Measurements from ENCODE around the gene AKAP6.

The AKAP6 gene

DNA sequence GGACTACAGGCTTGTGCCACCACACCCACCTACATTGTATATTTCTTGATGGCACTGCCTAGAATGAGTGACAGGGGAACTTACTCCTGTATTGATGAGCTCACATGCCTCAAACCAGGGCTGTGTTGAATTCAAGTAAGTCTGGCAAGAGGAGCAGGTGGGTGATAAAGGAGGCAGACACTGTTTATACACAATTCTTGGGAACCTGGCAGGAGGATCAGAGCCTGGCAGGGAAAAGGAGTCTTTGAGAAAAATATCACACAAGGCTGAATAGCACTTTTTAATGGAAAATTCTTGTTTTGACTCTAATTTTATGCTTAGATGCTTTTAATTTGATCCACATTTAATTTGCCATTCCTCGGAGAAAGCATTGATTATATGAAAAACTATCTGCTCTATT, 316.5 kb downstream of the AKAP6 start:
- in situ Hi-C loops (cut with MboI; ENCODE audit: low sequenced_read_pairs) = no loop called here

DNA sequence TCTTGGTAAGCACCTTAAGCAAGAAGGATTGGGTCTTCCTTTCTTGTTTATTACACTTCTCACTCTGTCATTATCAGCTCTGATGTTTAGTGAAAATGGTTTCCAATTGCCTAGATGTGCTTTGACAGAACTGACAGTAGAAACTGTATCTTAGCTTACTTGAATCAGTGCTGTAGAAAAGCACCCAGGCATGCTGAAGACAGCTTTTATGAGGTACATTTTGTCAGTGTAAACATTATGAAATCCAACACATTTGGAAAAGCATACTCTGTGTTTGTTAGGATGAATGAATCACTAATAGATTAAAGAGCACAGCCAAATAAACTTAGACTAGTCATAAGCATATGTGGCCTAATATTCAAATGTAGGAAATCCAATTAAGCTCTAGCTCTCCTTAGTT, 319.3 kb downstream of the AKAP6 start:
- in situ Hi-C loops (cut with MboI; ENCODE audit: low sequenced_read_pairs) = no loop called here

DNA sequence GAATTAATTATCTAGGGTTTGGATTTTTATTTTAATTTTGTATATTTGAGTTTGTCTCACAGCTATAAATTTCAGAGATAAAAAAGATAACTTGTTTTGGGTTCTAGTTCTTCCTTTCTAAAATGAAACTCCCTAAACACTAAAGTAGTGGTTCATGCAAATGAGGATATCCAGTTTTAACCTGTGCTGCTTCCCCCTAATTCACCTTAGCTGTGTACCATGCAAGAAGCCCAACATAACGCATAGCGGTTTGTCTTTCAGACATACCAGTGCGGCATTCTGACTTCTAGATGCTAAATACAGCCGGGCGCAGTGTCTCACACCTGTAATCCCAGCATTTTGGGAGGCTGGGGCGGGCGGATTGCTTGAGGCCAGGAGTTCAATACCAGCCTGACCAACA, 320.9 kb downstream of the AKAP6 start:
- in situ Hi-C loops (cut with MboI; ENCODE audit: low sequenced_read_pairs) = no loop called here

DNA sequence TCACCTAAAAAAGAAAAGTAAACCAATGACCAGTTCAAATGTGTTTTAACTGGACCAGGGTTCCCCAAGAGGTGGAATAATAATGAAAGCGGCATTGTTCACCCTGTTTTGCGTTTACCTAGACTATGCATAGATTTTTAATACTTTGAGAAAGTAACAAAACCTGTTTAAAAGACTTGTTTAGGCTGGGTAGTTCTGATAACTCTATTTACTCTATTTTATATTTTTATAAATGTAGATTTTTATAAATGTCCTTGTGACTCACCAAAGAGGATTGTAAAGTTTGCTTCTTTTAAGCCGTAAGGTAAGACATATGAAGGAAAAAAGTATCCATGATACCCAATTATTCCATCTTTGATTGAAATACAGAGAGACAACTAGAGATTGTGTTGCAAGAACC, 321.6 kb downstream of the AKAP6 start:
- in situ Hi-C loops (cut with MboI; ENCODE audit: low sequenced_read_pairs) = no loop called here

DNA sequence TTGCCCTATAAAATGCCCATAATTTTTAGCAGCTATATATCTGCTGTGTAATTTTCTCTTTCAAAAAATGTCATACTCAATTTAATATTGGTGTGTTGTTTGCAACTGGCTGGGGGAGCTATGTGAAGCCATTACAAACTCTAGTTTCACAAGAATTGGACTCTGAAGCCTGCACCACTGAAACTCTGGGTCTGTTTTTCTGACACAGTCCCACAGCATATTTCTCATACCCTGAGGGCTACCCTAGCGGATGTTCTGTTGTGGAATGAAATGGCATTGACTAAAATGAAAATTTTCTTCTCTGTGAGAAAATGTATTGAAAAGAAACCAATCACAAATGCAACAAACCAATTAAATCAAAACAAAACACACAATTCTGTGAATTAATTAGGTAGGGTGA, 325.0 kb downstream of the AKAP6 start:
- in situ Hi-C loops (cut with MboI; ENCODE audit: low sequenced_read_pairs) = no loop called here

DNA sequence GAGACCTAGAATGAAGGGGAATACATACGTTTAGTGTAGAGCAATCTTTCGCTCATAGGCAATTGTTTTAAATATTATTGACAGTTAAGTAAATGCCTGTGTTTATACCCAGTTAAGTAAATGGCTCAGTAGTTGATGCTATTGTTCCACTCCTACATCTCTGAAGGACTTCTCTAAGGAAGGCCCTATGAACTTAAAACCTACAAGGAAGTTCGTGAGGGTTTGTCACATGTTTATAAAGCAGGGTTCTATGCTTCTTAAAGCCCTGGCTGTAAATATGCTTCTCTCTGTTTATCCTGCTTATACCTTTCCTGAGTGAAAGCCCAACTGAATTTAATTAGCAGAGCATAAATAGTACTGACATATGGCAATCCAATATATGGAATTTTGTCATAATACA, 327.5 kb downstream of the AKAP6 start:
- in situ Hi-C loops (cut with MboI; ENCODE audit: low sequenced_read_pairs) = no loop called here

DNA sequence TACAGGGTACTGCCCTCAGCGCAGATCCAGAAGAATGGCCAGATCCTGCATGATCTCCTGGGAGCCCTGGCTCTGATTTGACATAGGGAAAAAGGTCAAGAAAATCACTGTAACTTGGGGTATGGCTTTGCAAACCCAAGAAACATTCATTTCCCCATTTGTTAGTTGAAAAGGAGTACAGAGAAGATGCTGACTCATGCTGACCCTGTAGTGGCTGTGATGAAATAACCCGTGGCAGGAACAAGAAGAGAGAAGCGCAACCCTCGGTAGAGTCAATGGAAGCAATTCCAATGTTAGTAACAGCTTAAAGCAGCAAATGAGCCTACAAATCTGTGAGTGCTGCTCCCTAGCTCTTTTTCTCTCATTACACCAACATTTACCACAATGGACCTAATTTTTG, 328.0 kb downstream of the AKAP6 start:
- in situ Hi-C loops (cut with MboI; ENCODE audit: low sequenced_read_pairs) = no loop called here

DNA sequence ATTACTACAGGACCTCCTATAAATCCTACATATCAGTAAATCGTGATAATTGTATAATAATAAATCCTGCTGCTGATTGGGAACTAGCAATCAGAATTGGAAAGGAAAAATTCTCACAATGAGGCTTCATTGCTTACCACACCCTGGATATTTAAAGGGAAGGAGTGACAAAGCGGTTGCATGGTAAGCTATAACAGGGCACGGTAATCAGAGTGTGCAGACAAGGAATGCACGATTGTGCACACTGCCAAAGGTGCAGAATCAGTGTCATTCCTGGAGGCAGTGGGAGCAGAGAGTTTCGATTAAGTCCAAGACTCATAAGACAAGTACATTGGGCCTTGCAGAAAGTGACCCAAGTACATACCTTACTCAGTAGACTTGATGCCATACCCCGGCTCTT, 332.1 kb downstream of the AKAP6 start:
- in situ Hi-C loops (cut with MboI; ENCODE audit: low sequenced_read_pairs) = no loop called here

DNA sequence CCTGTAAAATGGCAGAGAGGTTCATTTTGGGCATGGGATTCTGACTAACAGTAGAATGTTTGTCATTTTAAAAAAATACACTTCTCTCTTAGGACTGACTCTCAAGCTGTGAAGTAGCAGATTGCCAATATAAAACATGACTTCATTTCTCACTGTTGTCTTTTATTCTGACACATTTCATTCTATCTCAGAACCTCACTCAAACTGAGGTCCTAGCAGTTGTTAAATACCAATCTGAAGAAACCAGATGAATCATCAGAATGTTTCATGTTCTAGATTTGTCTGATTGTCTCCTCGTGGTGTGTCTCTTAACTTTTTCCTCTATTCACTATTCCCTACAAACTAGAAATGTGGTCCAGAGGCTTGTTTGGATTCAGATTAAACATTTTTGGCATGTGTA, 333.1 kb downstream of the AKAP6 start:
- in situ Hi-C loops (cut with MboI; ENCODE audit: low sequenced_read_pairs) = no loop called here

DNA sequence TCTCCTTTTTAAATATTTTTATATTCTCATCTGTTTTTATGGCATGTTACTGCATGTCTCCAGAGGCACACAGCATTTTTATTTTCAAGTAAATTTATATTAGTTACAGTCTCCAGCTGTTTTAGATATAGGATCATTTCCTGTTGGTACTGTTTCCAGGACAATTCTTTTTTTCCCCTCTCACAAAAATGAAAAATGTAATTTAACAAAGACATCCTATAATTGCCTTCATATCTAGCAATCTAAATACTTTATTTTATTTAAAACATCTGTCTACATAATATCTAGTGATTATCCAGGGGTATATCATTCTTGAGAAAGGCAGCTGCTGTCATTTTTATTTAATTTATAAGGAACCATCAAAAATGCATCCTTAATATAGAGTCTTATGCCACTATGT, 337.2 kb downstream of the AKAP6 start:
- in situ Hi-C loops (cut with MboI; ENCODE audit: low sequenced_read_pairs) = no loop called here

DNA sequence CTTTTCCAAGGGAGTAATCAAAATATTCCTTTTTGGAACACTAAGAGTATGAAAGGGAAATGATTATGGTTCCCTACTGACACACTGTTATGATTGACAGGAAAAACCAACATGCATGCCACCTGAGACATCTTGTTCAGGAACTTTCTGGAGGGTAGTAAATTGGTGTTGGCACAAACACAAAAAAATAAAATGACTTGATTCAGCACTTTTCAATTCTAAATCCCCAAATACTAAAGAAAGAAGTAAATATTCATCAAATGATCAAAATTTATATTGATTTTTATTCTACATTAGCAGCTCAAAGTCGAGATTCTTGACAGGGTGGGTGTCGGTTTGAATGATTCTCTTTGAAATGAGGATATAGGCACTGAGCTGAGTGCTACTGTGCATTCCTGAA, 338.2 kb downstream of the AKAP6 start:
- in situ Hi-C loops (cut with MboI; ENCODE audit: low sequenced_read_pairs) = no loop called here

DNA sequence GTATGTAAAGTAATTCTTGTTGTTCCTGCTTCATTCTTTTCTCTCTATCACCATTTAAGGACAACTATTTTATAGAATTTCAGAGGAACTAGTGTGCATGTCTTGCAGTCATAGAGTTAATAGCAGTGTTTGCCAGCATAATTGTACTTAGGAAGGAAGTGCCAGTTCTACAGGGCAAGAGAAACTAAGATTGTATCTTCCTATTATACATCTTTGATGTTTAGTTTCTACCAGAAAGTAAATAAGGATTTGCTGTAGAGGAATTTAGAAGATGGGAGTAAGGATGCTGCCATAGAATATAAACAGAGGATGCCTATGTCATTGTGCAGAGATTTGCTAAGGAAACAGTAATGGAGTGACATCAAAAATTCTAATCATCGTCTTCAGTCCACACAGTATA, 338.7 kb downstream of the AKAP6 start:
- in situ Hi-C loops (cut with MboI; ENCODE audit: low sequenced_read_pairs) = no loop called here

DNA sequence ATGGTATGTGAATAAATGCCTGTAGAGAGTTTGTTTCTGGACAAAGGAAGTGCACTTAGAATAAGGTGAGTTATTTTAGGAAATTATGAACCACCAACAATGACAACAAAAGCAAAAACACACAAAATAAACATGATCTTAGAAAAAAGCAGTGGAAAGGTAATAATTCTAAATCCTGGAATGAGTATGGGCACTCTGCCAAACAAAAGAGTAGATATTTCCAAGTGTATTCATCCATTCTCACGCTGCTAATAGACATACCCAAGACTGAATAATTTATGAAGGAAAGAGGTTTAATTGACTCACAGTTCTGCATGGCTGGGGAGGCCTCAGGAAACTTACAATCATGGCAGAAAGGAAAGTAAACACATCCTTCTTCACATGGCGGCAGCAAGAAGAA, 340.3 kb downstream of the AKAP6 start:
- in situ Hi-C loops (cut with MboI; ENCODE audit: low sequenced_read_pairs) = no loop called here

DNA sequence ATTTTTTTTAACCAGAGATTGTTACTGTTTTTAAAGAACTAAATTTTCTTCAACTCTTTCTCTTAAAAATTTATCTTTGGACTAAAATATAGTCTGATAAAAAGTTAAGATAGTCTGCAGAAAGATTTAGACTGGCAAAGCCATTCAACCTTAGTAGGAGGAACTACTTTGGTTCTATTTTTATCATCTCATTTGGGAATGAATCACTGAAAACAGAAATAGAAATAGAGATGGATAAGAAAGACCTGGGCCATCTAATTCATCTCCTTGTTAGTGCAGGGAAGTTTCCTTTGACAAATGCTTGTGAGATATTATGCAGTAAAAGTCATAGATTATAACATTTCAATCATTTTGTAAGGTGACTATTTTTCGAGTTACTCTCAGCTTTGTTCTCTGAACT, 346.3 kb downstream of the AKAP6 start:
- in situ Hi-C loops (cut with MboI; ENCODE audit: low sequenced_read_pairs) = no loop called here

DNA sequence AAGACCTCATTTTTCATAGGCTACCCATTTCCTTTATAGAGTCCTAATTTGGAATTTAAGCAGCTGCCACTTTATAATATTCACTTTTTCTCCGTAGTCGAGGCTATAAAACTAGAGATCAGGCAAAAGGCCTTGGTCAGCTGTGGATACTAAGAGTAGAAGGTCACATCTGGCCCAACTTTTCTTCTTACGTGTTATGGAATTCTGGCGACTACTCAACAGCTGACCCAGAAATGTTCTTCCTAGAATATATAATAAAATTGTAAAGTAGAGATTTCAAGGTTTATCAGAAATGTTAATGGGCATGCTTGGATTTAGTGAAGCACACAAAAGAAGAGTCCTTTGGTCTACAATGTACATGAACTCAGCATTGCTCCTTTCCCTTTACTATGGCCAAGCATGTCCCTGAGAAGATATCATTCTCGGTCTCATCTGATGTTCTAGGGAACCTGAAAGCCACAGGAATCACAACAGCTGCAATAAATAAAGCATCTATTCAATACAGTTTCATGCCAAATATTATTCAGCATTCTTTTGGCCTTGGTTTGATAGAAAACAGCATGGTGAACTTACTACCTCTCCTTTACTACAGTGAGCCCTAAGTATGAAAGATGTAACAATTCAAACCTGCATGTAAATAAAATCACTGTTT, 348.2 kb downstream of the AKAP6 start:
- in situ Hi-C loops (cut with MboI; ENCODE audit: low sequenced_read_pairs) = no loop called here

DNA sequence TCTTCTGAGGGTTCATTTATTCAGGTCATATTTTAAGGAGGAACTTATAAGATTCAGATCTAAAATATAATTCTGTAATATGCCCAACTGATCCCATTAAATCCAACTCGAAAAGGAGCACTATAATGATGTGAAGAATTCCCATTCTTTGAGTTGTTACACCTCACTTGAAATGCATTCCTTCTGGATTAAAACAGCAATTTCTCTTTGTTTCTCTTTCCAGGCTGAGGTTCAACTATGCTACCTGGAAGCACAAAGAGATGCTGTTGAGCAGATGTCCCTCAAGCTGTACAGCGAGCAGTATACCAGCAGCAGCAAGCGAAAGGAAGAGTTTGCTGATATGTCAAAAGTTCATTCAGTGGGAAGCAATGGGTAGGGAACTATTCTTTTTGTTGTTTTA, 349.0 kb downstream of the AKAP6 start:
- in situ Hi-C loops (cut with MboI; ENCODE audit: low sequenced_read_pairs) = no loop called here

DNA sequence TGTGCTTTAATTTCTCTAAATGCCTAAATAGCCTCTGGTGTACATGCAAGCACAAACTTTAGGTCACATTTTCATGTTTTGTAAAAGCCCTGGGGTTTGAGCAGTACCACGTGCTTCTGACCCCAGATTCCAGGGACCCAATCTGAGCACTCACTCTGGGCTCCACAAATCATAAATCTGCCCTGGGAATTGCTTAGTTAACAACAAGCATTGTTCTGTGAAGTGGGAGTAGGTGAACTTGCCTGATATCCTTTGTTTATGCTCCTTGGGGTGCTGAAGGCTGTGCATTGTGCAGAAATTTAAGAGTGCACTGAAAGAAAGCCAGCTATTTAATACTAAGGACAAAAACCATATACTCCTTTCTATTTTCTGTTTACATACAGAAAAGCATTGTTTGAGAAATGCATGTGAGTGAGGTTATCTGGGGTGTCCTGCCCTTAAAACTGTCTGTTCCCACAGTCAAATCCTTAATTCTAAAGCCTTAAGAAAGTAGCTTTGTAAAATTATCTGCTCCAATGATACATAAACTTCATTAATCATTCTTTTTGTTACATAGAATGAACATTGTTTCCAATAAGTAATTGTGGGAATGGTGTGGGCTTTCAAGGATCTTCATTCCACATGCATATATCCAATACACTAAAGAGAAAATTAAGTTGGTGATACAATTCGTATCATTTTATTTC, 351.0 kb downstream of the AKAP6 start:
- in situ Hi-C loops (cut with MboI; ENCODE audit: low sequenced_read_pairs) = no loop called here

DNA sequence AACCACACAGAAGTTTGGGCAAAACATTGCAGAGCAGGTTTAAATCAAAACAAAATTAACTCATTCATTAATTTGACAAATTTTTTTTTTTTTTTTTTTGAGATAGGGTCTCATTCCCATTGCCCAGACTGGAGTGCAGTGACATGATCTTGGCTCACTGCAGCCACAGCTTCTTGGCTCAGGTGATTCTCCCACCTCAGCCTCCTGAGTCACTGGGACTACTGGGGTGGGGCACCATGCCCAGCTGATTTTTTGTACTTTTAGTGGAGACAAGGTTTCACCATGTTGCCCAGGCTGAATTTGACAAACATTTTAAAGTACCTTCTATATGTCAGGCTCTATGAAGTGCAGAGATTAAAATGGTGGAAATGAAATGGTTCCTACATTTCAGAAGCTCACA, 352.5 kb downstream of the AKAP6 start:
- in situ Hi-C loops (cut with MboI; ENCODE audit: low sequenced_read_pairs) = no loop called here

DNA sequence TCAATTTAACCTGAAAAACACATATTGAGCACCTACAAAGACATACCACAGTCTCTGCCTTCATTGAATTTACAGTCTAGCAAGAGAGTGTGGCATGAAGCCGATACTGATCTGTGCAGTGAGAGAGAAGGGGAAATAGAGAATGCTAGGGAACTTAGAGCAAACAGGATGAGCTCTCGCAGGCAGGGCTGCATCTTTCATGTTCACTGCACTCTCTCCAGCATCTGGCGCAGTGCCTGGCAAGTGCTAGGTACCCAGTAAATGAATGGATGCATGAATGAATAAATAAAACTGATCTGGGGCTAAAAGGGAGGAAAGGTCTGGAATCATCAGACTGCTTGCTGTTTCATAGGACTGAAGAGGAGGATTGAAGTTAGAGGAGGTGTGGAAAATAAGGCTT, 353.1 kb downstream of the AKAP6 start:
- in situ Hi-C loops (cut with MboI; ENCODE audit: low sequenced_read_pairs) = no loop called here

DNA sequence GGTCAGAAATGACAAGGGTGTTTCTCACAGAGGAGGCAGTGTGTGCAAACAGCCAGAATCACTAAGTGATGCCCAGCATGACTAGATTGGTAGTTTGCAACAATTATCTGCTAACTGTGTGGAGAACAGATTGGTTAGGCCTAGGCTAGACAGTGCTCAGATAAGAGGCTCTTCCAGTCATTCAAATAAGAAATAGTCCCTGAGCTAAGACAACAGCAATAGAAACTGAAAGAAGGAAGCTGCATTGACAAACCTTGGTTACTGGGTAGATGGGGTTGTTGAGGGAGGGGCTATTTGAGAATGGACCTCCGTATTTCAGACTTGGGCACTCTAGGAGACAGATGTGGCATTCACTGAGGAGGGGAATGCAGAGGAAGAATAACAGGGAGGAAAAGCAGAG, 354.6 kb downstream of the AKAP6 start:
- in situ Hi-C loops (cut with MboI; ENCODE audit: low sequenced_read_pairs) = no loop called here

DNA sequence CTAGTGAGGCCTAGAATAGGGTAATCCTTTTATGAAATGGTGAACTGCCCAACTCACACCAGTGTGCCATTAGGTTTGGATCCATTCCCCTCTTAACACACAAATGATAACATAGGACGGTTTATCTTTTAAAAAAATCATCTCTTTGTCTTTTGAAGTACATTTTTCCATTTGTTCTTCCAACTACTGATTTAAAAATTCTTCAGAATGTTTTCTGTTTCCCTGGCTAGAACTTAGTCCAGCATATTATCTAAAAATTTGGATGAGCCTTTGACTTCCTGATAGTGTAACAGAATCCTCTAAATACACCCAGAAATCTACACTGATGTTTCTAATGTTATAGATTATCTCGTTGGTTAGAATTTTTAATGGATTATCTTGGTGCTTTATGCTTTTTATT, 359.8 kb downstream of the AKAP6 start:
- in situ Hi-C loops (cut with MboI; ENCODE audit: low sequenced_read_pairs) = no loop called here

DNA sequence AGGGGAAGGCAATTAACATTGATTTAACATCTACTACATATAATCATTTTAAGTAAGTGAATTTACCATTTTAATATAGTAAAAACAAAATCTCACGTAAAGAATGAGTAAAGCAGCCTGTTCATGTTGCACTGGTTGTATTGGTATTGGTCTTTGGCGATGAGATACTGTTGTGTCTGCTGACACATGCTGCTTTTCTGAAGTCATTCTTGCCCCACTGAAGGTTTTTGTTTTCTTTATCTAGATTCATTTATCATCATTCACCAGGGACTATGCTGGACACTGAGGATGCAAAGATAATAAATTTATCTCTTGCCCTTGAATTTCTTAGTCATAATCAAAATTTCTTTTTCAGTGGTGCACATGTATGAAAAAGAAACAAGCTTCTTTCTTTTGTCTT, 363.3 kb downstream of the AKAP6 start:
- in situ Hi-C loops (cut with MboI; ENCODE audit: low sequenced_read_pairs) = no loop called here

DNA sequence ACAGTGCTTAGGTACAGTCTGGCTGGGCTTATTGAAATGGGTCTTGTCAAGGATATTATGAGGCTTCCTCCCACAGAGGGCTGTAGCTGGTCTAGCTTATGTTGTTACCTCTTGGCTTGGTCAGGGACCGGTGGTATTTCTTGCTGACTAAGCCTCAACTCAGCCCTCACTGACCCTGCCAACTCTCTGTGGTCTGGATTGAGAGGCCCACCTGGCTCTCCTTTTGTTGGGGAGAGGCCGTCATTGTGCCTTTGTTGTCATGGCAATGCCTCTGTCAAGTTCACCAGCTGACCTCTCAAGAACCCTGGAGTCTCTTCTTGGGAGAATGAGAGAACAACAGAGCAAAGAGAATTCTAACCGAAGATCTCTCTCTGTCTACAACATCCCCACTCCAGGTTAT, 364.0 kb downstream of the AKAP6 start:
- in situ Hi-C loops (cut with MboI; ENCODE audit: low sequenced_read_pairs) = no loop called here
